HG02571 (cell line): ENCODE measurements around the gene SRGAP1.
"Not testable (repeated sequence)": the region's sequence is repeated elsewhere in the genome, so short reads cannot be mapped to it uniquely, and the experiment has no call there.

Experiments used
- ATAC-seq: cut with Tn5 transposase; IDR thresholded peaks from one replicate; pipeline ENCODE4 v1.9.1; 2021; ENCODE audit warnings: mild to moderate bottlenecking, moderate library complexity; ENCODE audit not compliant: unreplicated experiment

The SRGAP1 gene

GRCh38 chr12:64181430-64182291 is 337.2 kb downstream of the SRGAP1 start:
- no peak for ATAC-seq

- no peak for ATAC-seq
Observed at GRCh38 chr12:64184216-64184615, 339.7 kb downstream of the SRGAP1 start.

GRCh38 chr12:64186789-64187188 is 342.3 kb downstream of the SRGAP1 start:
- ATAC-seq, result peak; percentile 87

- ATAC-seq, result no peak
Observed at GRCh38 chr12:64187370-64187769, 342.9 kb downstream of the SRGAP1 start.

- no peak for ATAC-seq
Observed at GRCh38 chr12:64187794-64188193, 343.3 kb downstream of the SRGAP1 start.

GRCh38 chr12:64189530-64189929 is 345.0 kb downstream of the SRGAP1 start:
- ATAC-seq, result no peak

GRCh38 chr12:64190140-64190539 is 345.6 kb downstream of the SRGAP1 start:
- ATAC-seq, result no peak

- peak; percentile 87 for ATAC-seq
Observed at GRCh38 chr12:64192644-64193444, 348.3 kb downstream of the SRGAP1 start.

GRCh38 chr12:64193931-64194330 is 349.4 kb downstream of the SRGAP1 start:
- no peak for ATAC-seq

GRCh38 chr12:64194333-64195149 is 350.0 kb downstream of the SRGAP1 start:
- ATAC-seq, result no peak

- ATAC-seq, result not testable (repeated sequence)
Observed at GRCh38 chr12:64195841-64196240, 351.3 kb downstream of the SRGAP1 start.

GRCh38 chr12:64203036-64203435 is 358.5 kb downstream of the SRGAP1 start:
- ATAC-seq, result no peak

- ATAC-seq, result no peak
Observed at GRCh38 chr12:64203775-64204174, 359.3 kb downstream of the SRGAP1 start.

GRCh38 chr12:64205542-64205941 is 361.0 kb downstream of the SRGAP1 start:
- ATAC-seq, result no peak

- no peak for ATAC-seq
Observed at GRCh38 chr12:64207453-64207852, 363.0 kb downstream of the SRGAP1 start.
